ENCODE data around the gene ASGR1. TPM values are rescaled to one million over a fixed set of nuclear protein-coding genes. Genes with fewer than 3 reads are reported as not detected.

ASGR1 gene
- total RNA-seq, 3 donors from 2014 or later, result 1.0 to 1.4 (median 1.3) TPM

DNA sequence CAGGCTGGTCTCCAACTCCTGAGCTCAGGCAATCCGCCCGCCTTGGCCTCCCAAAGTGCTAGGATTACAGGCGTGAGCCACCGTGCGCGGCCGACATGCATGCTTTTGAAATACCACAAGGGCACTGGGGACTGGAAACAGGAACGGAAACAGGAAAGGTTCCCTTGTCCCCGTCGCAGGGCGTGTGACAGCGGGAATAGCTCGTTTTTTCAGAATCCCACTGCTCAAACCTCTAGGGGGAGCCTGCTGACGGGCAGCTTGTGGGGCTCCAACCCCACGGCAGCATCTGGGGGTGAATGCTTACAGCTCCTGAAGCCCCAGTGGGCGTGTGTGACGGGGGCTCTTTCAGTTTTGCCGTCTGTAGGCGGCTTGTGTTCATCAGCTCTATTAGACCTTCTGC, 45.7 kb downstream of the ASGR1 start:
- Histone ChIP-seq H3K27me3 (no peaks in the 10 kb centered on the region), H3K4me3 (no peak overlapping the region), H3K36me3 (no peaks in the 10 kb centered on the region), H3K9me3 (no peaks in the 10 kb centered on the region), H3K4me1 (no peaks in the 10 kb centered on the region), H3K27ac (peak overlapping the region in 1 of 2 donors; percentile 61)
- DNase-seq (ENCODE audit: low spot score in 2 of 2), result no peak
- intact Hi-C loops (cut with DNase I; ENCODE audit: low total_unique reads), result no loop called here
- no peak for TF ChIP-seq POLR2A (IDR thresholded peaks at IDR 0.05)
- TF ChIP-seq POLR2AphosphoS5 (IDR thresholded peaks at IDR 0.05), result peak in 1 of 3 donors; percentile 15

- intact Hi-C loops (cut with DNase I; ENCODE audit: low total_unique reads), result no loop called here
- Histone ChIP-seq H3K27me3 (no peaks in the 10 kb centered on the region), H3K9me3 (no peaks in the 10 kb centered on the region), H3K27ac (no peak overlapping the region), H3K36me3 (no peaks in the 10 kb centered on the region), H3K4me3 (no peak overlapping the region), H3K4me1 (no peaks in the 10 kb centered on the region)
- DNase-seq (ENCODE audit: low spot score in 2 of 2), result no peak
- TF ChIP-seq POLR2A (IDR thresholded peaks at IDR 0.05) (no peak), POLR2AphosphoS5 (IDR thresholded peaks at IDR 0.05) (no peak), CTCF (IDR thresholded peaks at IDR 0.05) (no peak)
These were observed 46.6 kb downstream of the ASGR1 start for GRCh38 chr17:7132511-7133094.

DNA sequence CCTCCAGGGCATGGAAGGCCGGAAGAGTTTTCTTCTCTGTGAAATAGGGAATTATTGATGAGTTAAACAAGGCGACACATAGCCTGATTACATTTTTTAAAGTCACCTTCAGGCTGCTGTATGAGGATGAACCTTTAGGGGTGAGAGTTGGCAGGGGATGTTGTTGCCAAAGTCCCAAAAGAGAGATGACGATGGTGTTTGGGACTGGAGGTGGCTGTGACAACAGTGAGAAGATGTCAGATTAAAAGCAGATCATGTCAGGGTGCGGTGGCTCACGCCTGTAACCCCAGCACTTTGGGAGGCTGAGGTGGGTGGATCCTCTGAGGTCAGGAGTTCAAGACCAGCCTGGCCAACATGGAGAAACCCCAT, 47.8 kb downstream of the ASGR1 start:
- intact Hi-C loops (cut with DNase I; ENCODE audit: low total_unique reads), result no loop called here
- Histone ChIP-seq H3K27ac (peak overlapping the region in 1 of 2 donors; percentile 38), H3K4me3 (peak overlapping the region in 2 of 3 donors; percentile 15 to 32), H3K9me3 (no peaks in the 10 kb centered on the region), H3K36me3 (no peaks in the 10 kb centered on the region), H3K4me1 (no peaks in the 10 kb centered on the region), H3K27me3 (no peaks in the 10 kb centered on the region)
- TF ChIP-seq POLR2AphosphoS5 (IDR thresholded peaks at IDR 0.05), result no peak
- TF ChIP-seq POLR2A (IDR thresholded peaks at IDR 0.05), result no peak
- TF ChIP-seq CTCF (IDR thresholded peaks at IDR 0.05), result no peak
- no peak for DNase-seq (ENCODE audit: low spot score in 2 of 2)

GRCh38 chr17:7130621-7131422, 48.3 kb downstream of the ASGR1 start:
- Histone ChIP-seq H3K9me3 (no peaks in the 10 kb centered on the region), H3K4me3 (peak overlapping the region in 2 of 3 donors; percentile 15 to 32), H3K27ac (peak overlapping the region in 1 of 2 donors; percentile 38), H3K4me1 (no peaks in the 10 kb centered on the region), H3K36me3 (no peaks in the 10 kb centered on the region), H3K27me3 (no peaks in the 10 kb centered on the region)
- intact Hi-C loops (cut with DNase I; ENCODE audit: low total_unique reads), result no loop called here
- TF ChIP-seq CTCF (IDR thresholded peaks at IDR 0.05) (no peak), POLR2AphosphoS5 (IDR thresholded peaks at IDR 0.05) (no peak), POLR2A (IDR thresholded peaks at IDR 0.05) (no peak)
- DNase-seq (ENCODE audit: low spot score in 2 of 2), result no peak

- no peak for DNase-seq (ENCODE audit: low spot score in 2 of 2)
- TF ChIP-seq POLR2AphosphoS5 (IDR thresholded peaks at IDR 0.05) (no peak), POLR2A (IDR thresholded peaks at IDR 0.05) (no peak), CTCF (IDR thresholded peaks at IDR 0.05) (no peak)
- Histone ChIP-seq H3K4me3 (no peak overlapping the region), H3K27ac (no peak overlapping the region), H3K36me3 (no peaks in the 10 kb centered on the region), H3K27me3 (peaks cover 0 to under 1% of the 10 kb centered on the region in 2 donors), H3K9me3 (no peaks in the 10 kb centered on the region), H3K4me1 (no peaks in the 10 kb centered on the region)
- intact Hi-C loops (cut with DNase I; ENCODE audit: low total_unique reads), result no loop called here
These were observed 49.9 kb downstream of the ASGR1 start for GRCh38 chr17:7129311-7129710.

Measured in breast epithelium (tissue), 4 donors.